ENCODE results near the gene GNG4. TPM values are rescaled to one million over a fixed set of nuclear protein-coding genes. Genes with fewer than 3 reads are reported as not detected.
A peak's percentile ranks its signal among the peaks of the same experiment; 100 is the strongest.

The GNG4 gene
- total RNA-seq, 1 donor from 2014 or later: 0.60 TPM

- H3K27me3 Mint-ChIP-seq (ENCODE audit: low read depth): no peaks in the 10 kb centered on the region
- DNase-seq (ENCODE audit: low spot score): no peak
- TF ChIP-seq CTCF (IDR thresholded peaks at IDR 0.05): no peak
- peaks cover 5% of the 10 kb centered on the region for H3K9me3 Mint-ChIP-seq (ENCODE audit: low read depth)
- no peaks in the 10 kb centered on the region for H3K4me1 Mint-ChIP-seq (ENCODE audit: low read depth)
- no peak overlapping the region for H3K4me3 Mint-ChIP-seq (ENCODE audit: unreplicated experiment)
- H3K27ac Mint-ChIP-seq (ENCODE audit: unreplicated experiment): no peak overlapping the region
- no peaks in the 10 kb centered on the region for H3K36me3 Mint-ChIP-seq (ENCODE audit: low read depth)
Observed at GRCh38 chr1:235558621-235559169, 90.9 kb downstream of the GNG4 start.

DNA sequence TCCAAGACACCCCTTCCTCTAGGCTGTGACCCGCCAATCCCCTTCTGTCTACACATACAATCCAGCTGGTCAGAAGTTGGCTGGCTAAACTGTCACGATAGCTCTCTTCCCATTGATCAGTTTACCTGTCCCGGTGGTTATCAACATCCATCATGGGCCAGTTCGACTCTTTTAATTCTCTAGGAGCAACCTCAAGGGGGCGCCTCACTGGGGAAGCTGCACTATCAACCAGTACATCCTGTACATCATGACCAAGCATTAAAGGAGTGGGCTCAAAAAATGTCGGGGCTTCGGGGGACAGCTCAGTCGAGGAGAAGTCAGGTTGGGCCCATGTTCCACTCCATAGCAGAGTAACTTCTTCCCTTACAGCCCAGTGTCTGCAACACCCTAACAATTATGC is 92.1 kb downstream of the GNG4 start:
- H3K27ac Mint-ChIP-seq (ENCODE audit: unreplicated experiment): no peak overlapping the region
- peaks cover 2% of the 10 kb centered on the region for H3K9me3 Mint-ChIP-seq (ENCODE audit: low read depth)
- DNase-seq (ENCODE audit: low spot score): no peak
- peak; percentile 25 for TF ChIP-seq CTCF (IDR thresholded peaks at IDR 0.05)
- no peak overlapping the region for H3K4me3 Mint-ChIP-seq (ENCODE audit: unreplicated experiment)
- H3K27me3 Mint-ChIP-seq (ENCODE audit: low read depth): no peaks in the 10 kb centered on the region
- H3K4me1 Mint-ChIP-seq (ENCODE audit: low read depth): no peaks in the 10 kb centered on the region
- no peaks in the 10 kb centered on the region for H3K36me3 Mint-ChIP-seq (ENCODE audit: low read depth)

DNA sequence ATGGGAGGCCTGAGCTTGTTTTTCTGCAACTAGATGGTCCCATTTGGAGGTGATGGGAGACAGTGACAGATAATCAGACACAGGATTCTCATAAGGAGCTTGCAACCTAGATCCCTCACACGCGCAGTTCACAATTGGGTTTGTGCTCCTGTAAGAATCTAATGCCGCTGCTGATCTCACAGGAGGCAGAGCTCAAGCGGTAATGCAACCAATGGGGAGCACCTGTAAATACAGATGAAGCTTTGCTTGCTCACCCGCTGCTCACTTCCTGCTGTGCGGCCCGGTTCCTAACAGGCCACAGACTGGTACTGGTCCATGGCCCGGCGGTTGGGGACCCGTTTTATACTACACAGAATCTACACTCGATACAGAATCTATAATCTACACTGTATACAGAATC is 92.8 kb downstream of the GNG4 start:
- Mint-ChIP-seq H3K27me3 (ENCODE audit: low read depth) (no peaks in the 10 kb centered on the region), H3K4me1 (ENCODE audit: low read depth) (no peaks in the 10 kb centered on the region), H3K36me3 (ENCODE audit: low read depth) (no peaks in the 10 kb centered on the region), H3K27ac (ENCODE audit: unreplicated experiment) (no peak overlapping the region), H3K9me3 (ENCODE audit: low read depth) (peaks cover 2% of the 10 kb centered on the region), H3K4me3 (ENCODE audit: unreplicated experiment) (no peak overlapping the region)
- TF ChIP-seq CTCF (IDR thresholded peaks at IDR 0.05): no peak
- no peak for DNase-seq (ENCODE audit: low spot score)

DNA sequence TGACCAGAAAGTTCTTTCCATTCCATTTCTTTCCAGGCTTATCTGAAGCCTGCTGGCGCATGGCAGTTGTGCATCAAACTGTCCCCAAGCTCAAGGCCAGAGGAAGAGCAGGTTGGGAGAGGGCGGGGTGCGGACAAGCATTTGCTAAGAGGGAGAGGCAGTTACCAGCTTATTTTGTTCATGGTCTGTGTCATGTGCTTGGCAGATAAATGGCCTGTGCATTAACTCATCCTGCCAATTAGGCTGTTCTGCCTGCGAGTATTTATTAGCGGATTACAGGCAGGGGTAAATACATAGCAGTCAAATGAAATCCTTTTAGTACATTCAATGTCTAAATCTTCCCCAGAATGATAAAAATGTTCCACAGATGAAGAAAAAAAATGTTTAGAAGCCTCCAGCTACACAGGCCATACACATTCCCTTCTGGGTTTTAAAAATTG is 96.5 kb downstream of the GNG4 start:
- H3K4me1 Mint-ChIP-seq (ENCODE audit: low read depth): no peaks in the 10 kb centered on the region
- no peaks in the 10 kb centered on the region for H3K36me3 Mint-ChIP-seq (ENCODE audit: low read depth)
- no peak overlapping the region for H3K4me3 Mint-ChIP-seq (ENCODE audit: unreplicated experiment)
- DNase-seq (ENCODE audit: low spot score): no peak
- H3K27ac Mint-ChIP-seq (ENCODE audit: unreplicated experiment): no peak overlapping the region
- H3K27me3 Mint-ChIP-seq (ENCODE audit: low read depth): no peaks in the 10 kb centered on the region
- peaks cover 2% of the 10 kb centered on the region for H3K9me3 Mint-ChIP-seq (ENCODE audit: low read depth)
- TF ChIP-seq CTCF (IDR thresholded peaks at IDR 0.05): no peak

- Mint-ChIP-seq H3K4me3 (ENCODE audit: unreplicated experiment) (no peak overlapping the region), H3K27ac (ENCODE audit: unreplicated experiment) (no peak overlapping the region), H3K27me3 (ENCODE audit: low read depth) (no peaks in the 10 kb centered on the region), H3K36me3 (ENCODE audit: low read depth) (no peaks in the 10 kb centered on the region), H3K9me3 (ENCODE audit: low read depth) (peaks cover 2% of the 10 kb centered on the region), H3K4me1 (ENCODE audit: low read depth) (no peaks in the 10 kb centered on the region)
- no peak for DNase-seq (ENCODE audit: low spot score)
- no peak for TF ChIP-seq CTCF (IDR thresholded peaks at IDR 0.05)
Observed at GRCh38 chr1:235552146-235552716, 97.4 kb downstream of the GNG4 start.
